KMS-11 (cell line): Measurements from ENCODE around the gene GPR65.

Experiments used
- H2AFZ ChIP-seq: fragments of 200-600 bp; sonication (generic); 2 replicates; pipeline ENCODE4 v1.6.1; 2016; ENCODE audit warnings: antibody characterized with exemption, mixed run types, low read depth
- H3K27ac ChIP-seq: fragments of 200-600 bp; sonication (generic); 2 replicates; pipeline ENCODE4 v1.6.1; 2016; ENCODE audit warnings: mild to moderate bottlenecking, mixed run types
- H3K27me3 ChIP-seq: fragments of 200-600 bp; sonication (generic); 2 replicates; pipeline ENCODE4 v1.6.1; 2017; ENCODE audit warnings: mild to moderate bottlenecking, low read depth, mixed run types, moderate library complexity; ENCODE audit not compliant: insufficient read depth
- H3K36me3 ChIP-seq: fragments of 200-600 bp; sonication (generic); 2 replicates; pipeline ENCODE4 v1.6.1; 2017; ENCODE audit warnings: mild to moderate bottlenecking, mixed run types; ENCODE audit not compliant: insufficient read depth
- H3K4me1 ChIP-seq: fragments of 200-600 bp; sonication (generic); 2 replicates; pipeline ENCODE4 v1.6.1; 2016; ENCODE audit warnings: mild to moderate bottlenecking, low read depth, mixed run types; ENCODE audit not compliant: poor library complexity, severe bottlenecking
- H3K4me2 ChIP-seq: fragments of 200-600 bp; sonication (generic); 2 replicates; pipeline ENCODE4 v1.7.0; 2016; ENCODE audit warnings: mild to moderate bottlenecking, mixed run types
- H3K4me3 ChIP-seq: fragments of 200-600 bp; sonication (generic); IDR thresholded peaks from 2 replicates; pipeline ENCODE4 v1.6.1; 2017; ENCODE audit warnings: low read depth, low read length, mixed read lengths; ENCODE audit not compliant: insufficient read depth
- H3K79me2 ChIP-seq: fragments of 200-600 bp; sonication (generic); 2 replicates; pipeline ENCODE4 v1.6.1; 2016; ENCODE audit warnings: low read depth, mixed run types; ENCODE audit not compliant: insufficient read depth
- H3K9ac ChIP-seq: fragments of 200-600 bp; sonication (generic); 2 replicates; pipeline ENCODE4 v1.6.1; 2016; ENCODE audit warnings: mild to moderate bottlenecking, mixed run types
- H4K20me1 ChIP-seq: fragments of 200-600 bp; sonication (generic); 2 replicates; pipeline ENCODE4 v1.6.1; 2016; ENCODE audit warnings: mild to moderate bottlenecking, mixed run types; ENCODE audit not compliant: insufficient read depth
- CTCF ChIP-seq: fragments of 200-600 bp; sonication (generic); conservative IDR thresholded peaks from 2 replicates; pipeline ENCODE4 v1.6.1; 2017; ENCODE audit warnings: low read depth, mild to moderate bottlenecking, antibody characterized with exemption, low read length, moderate library complexity, mixed read lengths

The GPR65 gene

GRCh38 chr14:88045705-88046104 is 40.8 kb downstream of the GPR65 start:
- no peak overlapping the region for H2AFZ ChIP-seq
- H3K27me3 ChIP-seq = no peaks in the 10 kb centered on the region
- H3K9ac ChIP-seq = no peak overlapping the region
- H3K79me2 ChIP-seq = no peaks in the 10 kb centered on the region
- no peak overlapping the region for H3K27ac ChIP-seq
- TF ChIP-seq CTCF = no peak
- no peaks in the 10 kb centered on the region for H4K20me1 ChIP-seq
- H3K4me2 ChIP-seq = no peak overlapping the region
- H3K4me3 ChIP-seq = no peak overlapping the region
- no peaks in the 10 kb centered on the region for H3K36me3 ChIP-seq
- H3K4me1 ChIP-seq = no peaks in the 10 kb centered on the region

GRCh38 chr14:88048351-88048750 is 43.4 kb downstream of the GPR65 start:
- no peaks in the 10 kb centered on the region for H3K79me2 ChIP-seq
- no peak overlapping the region for H2AFZ ChIP-seq
- H3K4me3 ChIP-seq = no peak overlapping the region
- no peak overlapping the region for H3K27ac ChIP-seq
- TF ChIP-seq CTCF = no peak
- no peak overlapping the region for H3K9ac ChIP-seq
- H3K36me3 ChIP-seq = no peaks in the 10 kb centered on the region
- no peaks in the 10 kb centered on the region for H3K4me1 ChIP-seq
- no peak overlapping the region for H3K4me2 ChIP-seq
- no peaks in the 10 kb centered on the region for H4K20me1 ChIP-seq
- no peaks in the 10 kb centered on the region for H3K27me3 ChIP-seq

GRCh38 chr14:88049266-88049665 is 44.3 kb downstream of the GPR65 start:
- H3K36me3 ChIP-seq = no peaks in the 10 kb centered on the region
- H2AFZ ChIP-seq = no peak overlapping the region
- no peak overlapping the region for H3K27ac ChIP-seq
- no peaks in the 10 kb centered on the region for H3K27me3 ChIP-seq
- H3K4me2 ChIP-seq = no peak overlapping the region
- H3K4me3 ChIP-seq = no peak overlapping the region
- H3K79me2 ChIP-seq = no peaks in the 10 kb centered on the region
- H4K20me1 ChIP-seq = no peaks in the 10 kb centered on the region
- H3K4me1 ChIP-seq = no peaks in the 10 kb centered on the region
- TF ChIP-seq CTCF = no peak
- H3K9ac ChIP-seq = no peak overlapping the region

- H2AFZ ChIP-seq = no peak overlapping the region
- no peak overlapping the region for H3K27ac ChIP-seq
- TF ChIP-seq CTCF = no peak
- no peaks in the 10 kb centered on the region for H3K79me2 ChIP-seq
- H3K27me3 ChIP-seq = no peaks in the 10 kb centered on the region
- no peak overlapping the region for H3K9ac ChIP-seq
- no peak overlapping the region for H3K4me3 ChIP-seq
- no peak overlapping the region for H3K4me2 ChIP-seq
- H3K4me1 ChIP-seq = no peaks in the 10 kb centered on the region
- no peaks in the 10 kb centered on the region for H4K20me1 ChIP-seq
- no peaks in the 10 kb centered on the region for H3K36me3 ChIP-seq
Measured at GRCh38 chr14:88049936-88050335, 45.0 kb downstream of the GPR65 start.

- no peak overlapping the region for H3K9ac ChIP-seq
- H3K79me2 ChIP-seq = no peaks in the 10 kb centered on the region
- no peak overlapping the region for H3K4me3 ChIP-seq
- H2AFZ ChIP-seq = no peak overlapping the region
- H3K4me2 ChIP-seq = no peak overlapping the region
- TF ChIP-seq CTCF = no peak
- no peaks in the 10 kb centered on the region for H3K36me3 ChIP-seq
- H3K4me1 ChIP-seq = no peaks in the 10 kb centered on the region
- H4K20me1 ChIP-seq = no peaks in the 10 kb centered on the region
- H3K27ac ChIP-seq = no peak overlapping the region
- H3K27me3 ChIP-seq = no peaks in the 10 kb centered on the region
Measured at GRCh38 chr14:88060576-88060975, 55.6 kb downstream of the GPR65 start.
